SK-MEL-5 (cell line): ENCODE data around the gene RPS27L. TPM values are rescaled to one million over a fixed set of nuclear protein-coding genes. Genes with fewer than 3 reads are reported as not detected.

Source experiments
- DNase-seq: peaks from one replicate; pipeline ENCODE4 v3.0.0-alpha.2; 2016; ENCODE audit warnings: low read depth, low spot score
- in situ Hi-C: cut with HindIII; loops from 2 replicates; pipeline ENCODE4 v1.10.0; 2016; ENCODE audit warnings: low sequenced_read_pairs, high pct_unique_total_duplicates, low pct_unique_long_range_greater_than_20kb
- polyA plus RNA-seq, 2 experiments: library from polyadenylated mRNA; depleted of rRNA; stranded (reverse); fragments of >200 nt; gene quantifications; 2 replicates each; pipeline ENCODE4 v1.2.3, GENCODE V29; 2015
- total RNA-seq: library from RNA; depleted of rRNA; stranded (reverse); fragments of >200 nt; shearing (Covaris generic); gene quantifications from 2 replicates; pipeline ENCODE4 v1.2.3, GENCODE V29; 2014; rRNA removed

Gene RPS27L
- total RNA-seq, result 362 and 373 TPM in 2 replicates
- 105 and 158 TPM in 2 replicates for polyA plus RNA-seq (2015; cell fraction: cytosol; rRNA removed)
- 53.0 and 86.8 TPM in 2 replicates for polyA plus RNA-seq (2015; cell fraction: nucleus; rRNA removed)

- peak; percentile 95 for DNase-seq
- in situ Hi-C loops, result no loop called here
Observed at GRCh38 chr15:63157118-63157843, at the start of gene RPS27L. TSS of gene RPS27L (minus strand) at chr15:63157477. CDS start at chr15:63157405, 72 bp downstream.

- DNase-seq, result no peak
- in situ Hi-C loops, result no loop called here
Observed at GRCh38 chr15:63206079-63206478, 48.8 kb upstream of the RPS27L start.

GRCh38 chr15:63203451-63204090, 46.3 kb upstream of the RPS27L start:
- DNase-seq, result no peak
- in situ Hi-C loops, result no loop called here

GRCh38 chr15:63202861-63203260, 45.6 kb upstream of the RPS27L start:
- in situ Hi-C loops, result no loop called here
- DNase-seq, result no peak

- no peak for DNase-seq
- in situ Hi-C loops, result no loop called here
Observed at GRCh38 chr15:63200464-63201249, 43.4 kb upstream of the RPS27L start.

- DNase-seq, result no peak
Observed at GRCh38 chr15:63198371-63199250, 41.3 kb upstream of the RPS27L start.

GRCh38 chr15:63197626-63198025, 40.3 kb upstream of the RPS27L start:
- in situ Hi-C loops, result no loop called here
- no peak for DNase-seq

More at GRCh38 chr15:63198371-63199250, 41.3 kb upstream of the RPS27L start:
- in situ Hi-C loops, result no loop called here

- DNase-seq, result no peak
Observed at GRCh38 chr15:63196842-63197241, 39.6 kb upstream of the RPS27L start.

GRCh38 chr15:63195569-63196015, 38.3 kb upstream of the RPS27L start:
- no peak for DNase-seq
- in situ Hi-C loops, result no loop called here

More at GRCh38 chr15:63196842-63197241, 39.6 kb upstream of the RPS27L start:
- in situ Hi-C loops, result no loop called here

GRCh38 chr15:63194880-63195568, 37.7 kb upstream of the RPS27L start:
- DNase-seq, result no peak
- in situ Hi-C loops, result no loop called here

- DNase-seq, result no peak
- in situ Hi-C loops, result no loop called here
Observed at GRCh38 chr15:63194302-63194701, 37.0 kb upstream of the RPS27L start.

- in situ Hi-C loops, result no loop called here
- no peak for DNase-seq
Observed at GRCh38 chr15:63192619-63193206, 35.4 kb upstream of the RPS27L start.

GRCh38 chr15:63191895-63192618, 34.8 kb upstream of the RPS27L start:
- no peak for DNase-seq
- in situ Hi-C loops, result no loop called here

GRCh38 chr15:63190769-63191649, 33.7 kb upstream of the RPS27L start:
- no peak for DNase-seq
- in situ Hi-C loops, result no loop called here
